Breast epithelium (tissue), 3 donors: ENCODE results near the gene ARID1B.

Source experiments
- CTCF ChIP-seq, 3 donors: fragments of 450-650 bp; IDR thresholded peaks; one replicate each; pipeline ENCODE4 v1.5.1; 2016 to 2017; ENCODE audit warnings: antibody characterized with exemption in 3 of 3, mild to moderate bottlenecking in 3 of 3, moderate library complexity in 3 of 3
- POLR2A ChIP-seq: fragments of 450-650 bp; IDR thresholded peaks from one replicate; pipeline ENCODE4 v1.6.1; 2016; ENCODE audit warnings: antibody characterized with exemption, mild to moderate bottlenecking, moderate library complexity
- POLR2AphosphoS5 ChIP-seq, 3 donors: sonication (generic); formaldehyde crosslinking; IDR thresholded peaks; one replicate each; pipeline ENCODE4 v1.6.1; 2017; ENCODE audit warnings: antibody characterized with exemption in 3 of 3

- no peak for TF ChIP-seq POLR2A
- no peak for TF ChIP-seq CTCF (IDR thresholded peaks at IDR 0.05)
- TF ChIP-seq POLR2AphosphoS5 (IDR thresholded peaks at IDR 0.05) = peak in 2 of 3 donors; percentile 14 to 82
These were observed 463.1 kb downstream of the ARID1B start for GRCh38 chr6:157240059-157240959.
